ENCODE results near the gene C12orf54.

C12orf54 gene

DNA sequence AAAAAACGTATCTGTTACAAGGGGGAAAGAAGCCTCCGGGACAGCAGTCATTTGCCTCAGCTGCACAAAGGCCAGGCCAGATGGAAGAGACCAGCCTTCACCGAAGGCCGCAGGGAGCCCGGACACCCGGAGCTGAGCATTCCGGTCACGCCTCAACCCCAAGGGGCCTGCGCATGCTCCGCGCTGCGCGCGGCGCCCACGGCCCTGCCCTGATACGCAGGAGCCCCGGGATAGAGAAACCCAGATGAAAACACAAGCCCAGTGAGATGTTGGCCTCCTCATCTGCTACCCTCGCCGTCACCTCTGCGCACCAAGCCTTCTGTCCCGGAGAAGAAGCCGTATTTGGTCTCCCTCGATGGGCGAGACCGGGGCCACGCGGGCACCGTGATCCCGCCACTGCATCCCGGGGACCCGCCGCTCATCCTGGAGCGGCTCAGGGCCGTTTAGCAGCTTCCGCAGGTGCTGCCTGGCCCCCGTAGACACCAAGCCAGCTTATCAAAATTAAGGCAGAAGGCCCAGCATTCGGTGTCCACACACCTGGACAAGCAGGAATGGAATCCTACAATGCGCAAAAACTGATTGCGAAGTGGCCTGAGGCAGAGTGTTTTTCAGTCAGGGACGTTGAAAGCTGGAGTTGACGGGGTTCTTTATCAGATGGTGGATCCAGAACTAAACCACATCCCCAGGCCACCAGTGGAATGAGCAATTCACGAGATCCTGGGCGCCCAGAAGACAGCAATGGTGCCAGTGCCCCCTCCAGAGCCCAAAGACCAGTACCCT is 45.8 kb downstream of the C12orf54 start:
- TF ChIP-seq CEBPB (IDR thresholded peaks at IDR 0.05) (no peak), TAF1 (IDR thresholded peaks at IDR 0.05; ENCODE audit: low read depth) (no peak), NFIC (IDR thresholded peaks at IDR 0.05) (no peak), REST (IDR thresholded peaks at IDR 0.05; ENCODE audit: low read depth) (no peak), CREB1 (IDR thresholded peaks at IDR 0.05; ENCODE audit: low read depth) (no peak), ZBTB7A (IDR thresholded peaks at IDR 0.05; ENCODE audit: low read depth) (no peak), EP300 (IDR thresholded peaks at IDR 0.05; ENCODE audit: borderline replicate concordance) (no peak), TEAD4 (IDR thresholded peaks at IDR 0.05) (no peak), RAD21 (IDR thresholded peaks at IDR 0.05; ENCODE audit: low read depth) (no peak), FOXM1 (IDR thresholded peaks at IDR 0.05; ENCODE audit: borderline replicate concordance, low read depth) (no peak), YY1 (IDR thresholded peaks at IDR 0.05; ENCODE audit: low read depth) (no peak), TCF12 (IDR thresholded peaks at IDR 0.05; ENCODE audit: low read depth) (no peak), EGR1 (IDR thresholded peaks at IDR 0.05) (no peak)
- TF ChIP-seq, protein P1, sequence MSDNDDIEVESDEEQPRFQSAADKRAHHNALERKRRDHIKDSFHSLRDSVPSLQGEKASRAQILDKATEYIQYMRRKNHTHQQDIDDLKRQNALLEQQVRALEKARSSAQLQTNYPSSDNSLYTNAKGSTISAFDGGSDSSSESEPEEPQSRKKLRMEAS (IDR thresholded peaks at IDR 0.05): no peak
- TF ChIP-seq, protein P2, sequence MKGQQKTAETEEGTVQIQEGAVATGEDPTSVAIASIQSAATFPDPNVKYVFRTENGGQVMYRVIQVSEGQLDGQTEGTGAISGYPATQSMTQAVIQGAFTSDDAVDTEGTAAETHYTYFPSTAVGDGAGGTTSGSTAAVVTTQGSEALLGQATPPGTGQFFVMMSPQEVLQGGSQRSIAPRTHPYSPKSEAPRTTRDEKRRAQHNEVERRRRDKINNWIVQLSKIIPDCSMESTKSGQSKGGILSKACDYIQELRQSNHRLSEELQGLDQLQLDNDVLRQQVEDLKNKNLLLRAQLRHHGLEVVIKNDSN (IDR thresholded peaks at IDR 0.05): no peak

- TF ChIP-seq CREB1 (IDR thresholded peaks at IDR 0.05; ENCODE audit: low read depth) (no peak), REST (IDR thresholded peaks at IDR 0.05; ENCODE audit: low read depth) (no peak), RAD21 (IDR thresholded peaks at IDR 0.05; ENCODE audit: low read depth) (no peak), YY1 (IDR thresholded peaks at IDR 0.05; ENCODE audit: low read depth) (no peak), TCF12 (IDR thresholded peaks at IDR 0.05; ENCODE audit: low read depth) (no peak), CEBPB (IDR thresholded peaks at IDR 0.05) (no peak), TEAD4 (IDR thresholded peaks at IDR 0.05) (no peak), EGR1 (IDR thresholded peaks at IDR 0.05) (no peak), TAF1 (IDR thresholded peaks at IDR 0.05; ENCODE audit: low read depth) (no peak), FOXM1 (IDR thresholded peaks at IDR 0.05; ENCODE audit: borderline replicate concordance, low read depth) (no peak), EP300 (IDR thresholded peaks at IDR 0.05; ENCODE audit: borderline replicate concordance) (no peak), ZBTB7A (IDR thresholded peaks at IDR 0.05; ENCODE audit: low read depth) (no peak), NFIC (IDR thresholded peaks at IDR 0.05) (no peak)
- TF ChIP-seq, protein P2 (IDR thresholded peaks at IDR 0.05): no peak
- TF ChIP-seq, protein P1 (IDR thresholded peaks at IDR 0.05): no peak
Measured at GRCh38 chr12:48532601-48533000, 50.3 kb downstream of the C12orf54 start.

GRCh38 chr12:48536602-48537001 is 54.3 kb downstream of the C12orf54 start:
- TF ChIP-seq CREB1 (IDR thresholded peaks at IDR 0.05; ENCODE audit: low read depth) (no peak), TEAD4 (IDR thresholded peaks at IDR 0.05) (no peak), REST (IDR thresholded peaks at IDR 0.05; ENCODE audit: low read depth) (no peak), EP300 (IDR thresholded peaks at IDR 0.05; ENCODE audit: borderline replicate concordance) (no peak), FOXM1 (IDR thresholded peaks at IDR 0.05; ENCODE audit: borderline replicate concordance, low read depth) (no peak), NFIC (IDR thresholded peaks at IDR 0.05) (no peak), TAF1 (IDR thresholded peaks at IDR 0.05; ENCODE audit: low read depth) (no peak), CEBPB (IDR thresholded peaks at IDR 0.05) (no peak), EGR1 (IDR thresholded peaks at IDR 0.05) (no peak), ZBTB7A (IDR thresholded peaks at IDR 0.05; ENCODE audit: low read depth) (no peak), TCF12 (IDR thresholded peaks at IDR 0.05; ENCODE audit: low read depth) (no peak), RAD21 (IDR thresholded peaks at IDR 0.05; ENCODE audit: low read depth) (no peak), YY1 (IDR thresholded peaks at IDR 0.05; ENCODE audit: low read depth) (no peak)
- TF ChIP-seq, protein P1 (IDR thresholded peaks at IDR 0.05): no peak
- TF ChIP-seq, protein P2 (IDR thresholded peaks at IDR 0.05): no peak
